ENCODE data around the gene LMO3.
"Not testable (repeated sequence)": the region's sequence is repeated elsewhere in the genome, so short reads cannot be mapped to it uniquely, and the experiment has no call there.

The LMO3 gene

GRCh38 chr12:16545836-16546235 lies 60.1 kb downstream of the LMO3 start:
- DNase-seq (ENCODE audit: low spot score): no peak

- no peak for DNase-seq (ENCODE audit: low spot score)
Observed at GRCh38 chr12:16542586-16542985, 63.4 kb downstream of the LMO3 start.

GRCh38 chr12:16537652-16538051 lies 68.3 kb downstream of the LMO3 start:
- not testable (repeated sequence) for DNase-seq (ENCODE audit: low spot score)

- no peak for DNase-seq (ENCODE audit: low spot score)
Observed at GRCh38 chr12:16531621-16532020, 74.3 kb downstream of the LMO3 start.

- DNase-seq (ENCODE audit: low spot score): no peak
Observed at GRCh38 chr12:16530268-16530850, 75.6 kb downstream of the LMO3 start.

GRCh38 chr12:16526693-16527092 lies 79.3 kb downstream of the LMO3 start:
- DNase-seq (ENCODE audit: low spot score): peak; percentile 33

- no peak for DNase-seq (ENCODE audit: low spot score)
Observed at GRCh38 chr12:16524378-16524777, 81.6 kb downstream of the LMO3 start.

- no peak for DNase-seq (ENCODE audit: low spot score)
Observed at GRCh38 chr12:16523951-16524331, 82.0 kb downstream of the LMO3 start.

GRCh38 chr12:16523284-16523950 lies 82.5 kb downstream of the LMO3 start:
- no peak for DNase-seq (ENCODE audit: low spot score)

GRCh38 chr12:16520328-16520727 lies 85.6 kb downstream of the LMO3 start:
- no peak for DNase-seq (ENCODE audit: low spot score)

- DNase-seq (ENCODE audit: low spot score): no peak
Observed at GRCh38 chr12:16515666-16516065, 90.3 kb downstream of the LMO3 start.

GRCh38 chr12:16513231-16513630 lies 92.7 kb downstream of the LMO3 start:
- DNase-seq (ENCODE audit: low spot score): no peak

GRCh38 chr12:16509411-16509810 lies 96.6 kb downstream of the LMO3 start:
- no peak for DNase-seq (ENCODE audit: low spot score)

- no peak for DNase-seq (ENCODE audit: low spot score)
Observed at GRCh38 chr12:16506394-16506793, 99.6 kb downstream of the LMO3 start.

GRCh38 chr12:16504200-16504599 lies 101.8 kb downstream of the LMO3 start:
- no peak for DNase-seq (ENCODE audit: low spot score)

GRCh38 chr12:16499611-16500010 lies 106.4 kb downstream of the LMO3 start:
- no peak for DNase-seq (ENCODE audit: low spot score)

All from AG08396 (cell line).